ENCODE measurements around the gene CXorf58. TPM values are rescaled to one million over a fixed set of nuclear protein-coding genes. Genes with fewer than 3 reads are reported as not detected.

Gene CXorf58
- total and polyA plus RNA-seq, 2 of the 13 experiments (the other 11 are each of a cell fraction or from before 2014, with no cell fraction given) = not detected

DNA sequence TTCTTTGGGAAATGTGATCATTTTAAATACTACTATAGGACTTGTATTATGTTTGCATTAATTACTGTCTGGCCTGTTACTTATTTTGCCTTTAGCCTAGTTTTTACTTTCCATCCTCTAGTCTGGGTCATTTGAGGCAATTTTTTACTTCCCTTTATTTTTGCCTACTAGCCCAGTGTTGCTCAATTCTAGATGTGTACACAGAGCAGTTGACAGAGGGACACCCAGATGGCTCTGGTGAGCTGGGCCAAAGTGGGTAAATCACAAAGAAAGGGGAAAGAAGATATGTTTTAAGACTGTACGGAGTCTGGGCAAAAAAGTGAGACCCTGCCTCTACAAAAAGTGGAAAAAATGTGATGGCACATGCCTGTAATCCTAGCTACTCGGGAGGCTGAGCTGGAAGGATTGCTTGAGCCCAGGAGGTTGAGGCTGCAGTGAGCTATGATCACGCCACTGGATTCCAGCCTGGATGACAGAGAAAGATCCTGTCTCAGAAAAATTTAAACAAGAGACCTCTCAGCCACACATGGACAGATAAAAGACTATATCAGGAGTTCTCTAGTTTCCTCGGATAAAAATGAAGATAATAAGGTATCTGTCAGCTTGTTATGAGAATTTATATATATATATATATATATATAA is 35.8 kb upstream of the CXorf58 start (continued):
- 0 out of 4 replicates have a peak, but pooled peaks of 1 of the 2 experiments have one; percentile 12 for TF ChIP-seq EP300 (IDR thresholded peaks at IDR 0.05; ENCODE audit: low read depth in 2 of 2, low read length in 2 of 2)
- TF ChIP-seq EP300 (CRISPR knock-in tag; IDR thresholded peaks at IDR 0.05; ENCODE audit: borderline replicate concordance) = no peak
- no peak for TF ChIP-seq ZNF607 (CRISPR knock-in tag; IDR thresholded peaks at IDR 0.05; ENCODE audit: borderline replicate concordance)
- TF ChIP-seq, protein P1, sequence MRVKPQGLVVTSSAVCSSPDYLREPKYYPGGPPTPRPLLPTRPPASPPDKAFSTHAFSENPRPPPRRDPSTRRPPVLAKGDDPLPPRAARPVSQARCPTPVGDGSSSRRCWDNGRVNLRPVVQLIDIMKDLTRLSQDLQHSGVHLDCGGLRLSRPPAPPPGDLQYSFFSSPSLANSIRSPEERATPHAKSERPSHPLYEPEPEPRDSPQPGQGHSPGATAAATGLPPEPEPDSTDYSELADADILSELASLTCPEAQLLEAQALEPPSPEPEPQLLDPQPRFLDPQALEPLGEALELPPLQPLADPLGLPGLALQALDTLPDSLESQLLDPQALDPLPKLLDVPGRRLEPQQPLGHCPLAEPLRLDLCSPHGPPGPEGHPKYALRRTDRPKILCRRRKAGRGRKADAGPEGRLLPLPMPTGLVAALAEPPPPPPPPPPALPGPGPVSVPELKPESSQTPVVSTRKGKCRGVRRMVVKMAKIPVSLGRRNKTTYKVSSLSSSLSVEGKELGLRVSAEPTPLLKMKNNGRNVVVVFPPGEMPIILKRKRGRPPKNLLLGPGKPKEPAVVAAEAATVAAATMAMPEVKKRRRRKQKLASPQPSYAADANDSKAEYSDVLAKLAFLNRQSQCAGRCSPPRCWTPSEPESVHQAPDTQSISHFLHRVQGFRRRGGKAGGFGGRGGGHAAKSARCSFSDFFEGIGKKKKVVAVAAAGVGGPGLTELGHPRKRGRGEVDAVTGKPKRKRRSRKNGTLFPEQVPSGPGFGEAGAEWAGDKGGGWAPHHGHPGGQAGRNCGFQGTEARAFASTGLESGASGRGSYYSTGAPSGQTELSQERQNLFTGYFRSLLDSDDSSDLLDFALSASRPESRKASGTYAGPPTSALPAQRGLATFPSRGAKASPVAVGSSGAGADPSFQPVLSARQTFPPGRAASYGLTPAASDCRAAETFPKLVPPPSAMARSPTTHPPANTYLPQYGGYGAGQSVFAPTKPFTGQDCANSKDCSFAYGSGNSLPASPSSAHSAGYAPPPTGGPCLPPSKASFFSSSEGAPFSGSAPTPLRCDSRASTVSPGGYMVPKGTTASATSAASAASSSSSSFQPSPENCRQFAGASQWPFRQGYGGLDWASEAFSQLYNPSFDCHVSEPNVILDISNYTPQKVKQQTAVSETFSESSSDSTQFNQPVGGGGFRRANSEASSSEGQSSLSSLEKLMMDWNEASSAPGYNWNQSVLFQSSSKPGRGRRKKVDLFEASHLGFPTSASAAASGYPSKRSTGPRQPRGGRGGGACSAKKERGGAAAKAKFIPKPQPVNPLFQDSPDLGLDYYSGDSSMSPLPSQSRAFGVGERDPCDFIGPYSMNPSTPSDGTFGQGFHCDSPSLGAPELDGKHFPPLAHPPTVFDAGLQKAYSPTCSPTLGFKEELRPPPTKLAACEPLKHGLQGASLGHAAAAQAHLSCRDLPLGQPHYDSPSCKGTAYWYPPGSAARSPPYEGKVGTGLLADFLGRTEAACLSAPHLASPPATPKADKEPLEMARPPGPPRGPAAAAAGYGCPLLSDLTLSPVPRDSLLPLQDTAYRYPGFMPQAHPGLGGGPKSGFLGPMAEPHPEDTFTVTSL (CRISPR knock-in tag; IDR thresholded peaks at IDR 0.05; ENCODE audit: borderline replicate concordance) = peak; percentile 75; the same call in 1 of the 2 replicates
- TF ChIP-seq HOXA7 (CRISPR knock-in tag; IDR thresholded peaks at IDR 0.05) = no peak
- no peak for TF ChIP-seq POLR2A (IDR thresholded peaks at IDR 0.05; ENCODE audit: insufficient read depth in 1 of 2, low read depth in 2 of 2, low read length in 2 of 2)
- peak; percentile 79 for TF ChIP-seq PPARG (CRISPR knock-in tag; conservative IDR thresholded peaks at IDR 0.05)
- TF ChIP-seq, protein P2, sequence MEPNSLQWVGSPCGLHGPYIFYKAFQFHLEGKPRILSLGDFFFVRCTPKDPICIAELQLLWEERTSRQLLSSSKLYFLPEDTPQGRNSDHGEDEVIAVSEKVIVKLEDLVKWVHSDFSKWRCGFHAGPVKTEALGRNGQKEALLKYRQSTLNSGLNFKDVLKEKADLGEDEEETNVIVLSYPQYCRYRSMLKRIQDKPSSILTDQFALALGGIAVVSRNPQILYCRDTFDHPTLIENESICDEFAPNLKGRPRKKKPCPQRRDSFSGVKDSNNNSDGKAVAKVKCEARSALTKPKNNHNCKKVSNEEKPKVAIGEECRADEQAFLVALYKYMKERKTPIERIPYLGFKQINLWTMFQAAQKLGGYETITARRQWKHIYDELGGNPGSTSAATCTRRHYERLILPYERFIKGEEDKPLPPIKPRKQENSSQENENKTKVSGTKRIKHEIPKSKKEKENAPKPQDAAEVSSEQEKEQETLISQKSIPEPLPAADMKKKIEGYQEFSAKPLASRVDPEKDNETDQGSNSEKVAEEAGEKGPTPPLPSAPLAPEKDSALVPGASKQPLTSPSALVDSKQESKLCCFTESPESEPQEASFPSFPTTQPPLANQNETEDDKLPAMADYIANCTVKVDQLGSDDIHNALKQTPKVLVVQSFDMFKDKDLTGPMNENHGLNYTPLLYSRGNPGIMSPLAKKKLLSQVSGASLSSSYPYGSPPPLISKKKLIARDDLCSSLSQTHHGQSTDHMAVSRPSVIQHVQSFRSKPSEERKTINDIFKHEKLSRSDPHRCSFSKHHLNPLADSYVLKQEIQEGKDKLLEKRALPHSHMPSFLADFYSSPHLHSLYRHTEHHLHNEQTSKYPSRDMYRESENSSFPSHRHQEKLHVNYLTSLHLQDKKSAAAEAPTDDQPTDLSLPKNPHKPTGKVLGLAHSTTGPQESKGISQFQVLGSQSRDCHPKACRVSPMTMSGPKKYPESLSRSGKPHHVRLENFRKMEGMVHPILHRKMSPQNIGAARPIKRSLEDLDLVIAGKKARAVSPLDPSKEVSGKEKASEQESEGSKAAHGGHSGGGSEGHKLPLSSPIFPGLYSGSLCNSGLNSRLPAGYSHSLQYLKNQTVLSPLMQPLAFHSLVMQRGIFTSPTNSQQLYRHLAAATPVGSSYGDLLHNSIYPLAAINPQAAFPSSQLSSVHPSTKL (CRISPR knock-in tag; IDR thresholded peaks at IDR 0.05) = peak; percentile 53; the same call in 1 of the 2 replicates
- no peak for TF ChIP-seq KMT2B (CRISPR knock-in tag; IDR thresholded peaks at IDR 0.05)
- no peak for TF ChIP-seq CCAR2 (optimal IDR thresholded peaks at IDR 0.05; ENCODE audit: low read depth, low read length)
- TF ChIP-seq FIP1L1 (IDR thresholded peaks at IDR 0.05; ENCODE audit: borderline replicate concordance, insufficient read depth, low read depth, low read length) = no peak
- TF ChIP-seq, protein P3, sequence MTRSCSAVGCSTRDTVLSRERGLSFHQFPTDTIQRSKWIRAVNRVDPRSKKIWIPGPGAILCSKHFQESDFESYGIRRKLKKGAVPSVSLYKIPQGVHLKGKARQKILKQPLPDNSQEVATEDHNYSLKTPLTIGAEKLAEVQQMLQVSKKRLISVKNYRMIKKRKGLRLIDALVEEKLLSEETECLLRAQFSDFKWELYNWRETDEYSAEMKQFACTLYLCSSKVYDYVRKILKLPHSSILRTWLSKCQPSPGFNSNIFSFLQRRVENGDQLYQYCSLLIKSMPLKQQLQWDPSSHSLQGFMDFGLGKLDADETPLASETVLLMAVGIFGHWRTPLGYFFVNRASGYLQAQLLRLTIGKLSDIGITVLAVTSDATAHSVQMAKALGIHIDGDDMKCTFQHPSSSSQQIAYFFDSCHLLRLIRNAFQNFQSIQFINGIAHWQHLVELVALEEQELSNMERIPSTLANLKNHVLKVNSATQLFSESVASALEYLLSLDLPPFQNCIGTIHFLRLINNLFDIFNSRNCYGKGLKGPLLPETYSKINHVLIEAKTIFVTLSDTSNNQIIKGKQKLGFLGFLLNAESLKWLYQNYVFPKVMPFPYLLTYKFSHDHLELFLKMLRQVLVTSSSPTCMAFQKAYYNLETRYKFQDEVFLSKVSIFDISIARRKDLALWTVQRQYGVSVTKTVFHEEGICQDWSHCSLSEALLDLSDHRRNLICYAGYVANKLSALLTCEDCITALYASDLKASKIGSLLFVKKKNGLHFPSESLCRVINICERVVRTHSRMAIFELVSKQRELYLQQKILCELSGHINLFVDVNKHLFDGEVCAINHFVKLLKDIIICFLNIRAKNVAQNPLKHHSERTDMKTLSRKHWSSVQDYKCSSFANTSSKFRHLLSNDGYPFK (CRISPR knock-in tag; IDR thresholded peaks at IDR 0.05; ENCODE audit: borderline replicate concordance) = no peak
- TF ChIP-seq, protein P4, sequence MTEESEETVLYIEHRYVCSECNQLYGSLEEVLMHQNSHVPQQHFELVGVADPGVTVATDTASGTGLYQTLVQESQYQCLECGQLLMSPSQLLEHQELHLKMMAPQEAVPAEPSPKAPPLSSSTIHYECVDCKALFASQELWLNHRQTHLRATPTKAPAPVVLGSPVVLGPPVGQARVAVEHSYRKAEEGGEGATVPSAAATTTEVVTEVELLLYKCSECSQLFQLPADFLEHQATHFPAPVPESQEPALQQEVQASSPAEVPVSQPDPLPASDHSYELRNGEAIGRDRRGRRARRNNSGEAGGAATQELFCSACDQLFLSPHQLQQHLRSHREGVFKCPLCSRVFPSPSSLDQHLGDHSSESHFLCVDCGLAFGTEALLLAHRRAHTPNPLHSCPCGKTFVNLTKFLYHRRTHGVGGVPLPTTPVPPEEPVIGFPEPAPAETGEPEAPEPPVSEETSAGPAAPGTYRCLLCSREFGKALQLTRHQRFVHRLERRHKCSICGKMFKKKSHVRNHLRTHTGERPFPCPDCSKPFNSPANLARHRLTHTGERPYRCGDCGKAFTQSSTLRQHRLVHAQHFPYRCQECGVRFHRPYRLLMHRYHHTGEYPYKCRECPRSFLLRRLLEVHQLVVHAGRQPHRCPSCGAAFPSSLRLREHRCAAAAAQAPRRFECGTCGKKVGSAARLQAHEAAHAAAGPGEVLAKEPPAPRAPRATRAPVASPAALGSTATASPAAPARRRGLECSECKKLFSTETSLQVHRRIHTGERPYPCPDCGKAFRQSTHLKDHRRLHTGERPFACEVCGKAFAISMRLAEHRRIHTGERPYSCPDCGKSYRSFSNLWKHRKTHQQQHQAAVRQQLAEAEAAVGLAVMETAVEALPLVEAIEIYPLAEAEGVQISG (CRISPR knock-in tag; IDR thresholded peaks at IDR 0.05) = no peak
